Peyer's patch (tissue), 4 donors: ENCODE data around the gene GPR152. TPM values are rescaled to one million over a fixed set of nuclear protein-coding genes. Genes with fewer than 3 reads are reported as not detected.

Experiments
- small RNA-seq, 2 donors: library from RNA; depleted of rRNA; stranded (forward); fragments of <200 nt; gene quantifications; one replicate each; pipeline ENCODE3, GENCODE V24; 2016
- total RNA-seq, 4 donors: library from RNA; depleted of rRNA; stranded (reverse); fragments of >200 nt; gene quantifications; one replicate each; pipeline ENCODE4 v1.1.0, GENCODE V29; 2016

The GPR152 gene
- total RNA-seq, 4 donors from 2014 or later, result not detected

Small RNAs within 50 kb of the gene (small RNA-seq; reads per million reads assigned to genes)
- 0 to 0.06 reads per million in 2 donors for gene MIR6752

Other genes with a start within 250 kb of the GPR152 start
- gene GRK2, start 186.3 kb downstream of the GPR152 start, total RNA-seq, result 100 to 1,000 TPM; 103 to 276 (median 163) TPM
- 10 to 100 TPM; 25.4 to 97.4 (median 41.5) TPM for gene ANKRD13D, start 163.4 kb downstream of the GPR152 start, total RNA-seq
- gene SSH3, start 149.2 kb downstream of the GPR152 start, total RNA-seq, result 100 to 1,000 TPM in 2 of 4 donors, 10 to 100 TPM in 2; 55.9 to 128 (median 99.9) TPM
- 100 to 1,000 TPM in 3 of 4 donors, 10 to 100 TPM in 1; 74.3 to 329 (median 272) TPM for gene POLD4, start 99.2 kb downstream of the GPR152 start, total RNA-seq
- gene CLCF1, start 79.1 kb downstream of the GPR152 start, total RNA-seq, result 10 to 100 TPM in 2 of 4 donors, 1 to 10 TPM in 2; 1.2 to 14.9 (median 7.5) TPM
- gene RAD9A, start 60.7 kb downstream of the GPR152 start, total RNA-seq, result 10 to 100 TPM; 37.0 to 73.4 (median 61.6) TPM
- 100 to 1,000 TPM; 156 to 213 (median 177) TPM for gene PPP1CA, start 50.9 kb downstream of the GPR152 start, total RNA-seq
- 10 to 100 TPM in 2 of 4 donors, 1 to 10 TPM in 2; 5.6 to 53.6 (median 9.3) TPM for gene TBC1D10C, start 48.6 kb downstream of the GPR152 start, total RNA-seq
- gene CARNS1, start 37.1 kb downstream of the GPR152 start, total RNA-seq, result 1 to 10 TPM in 1 of 4 donors, under 1 TPM in 2, not detected in 1; 0.54 to 1.2 (median 0.83) TPM
- 10 to 100 TPM; 58.0 to 88.3 (median 63.5) TPM for gene RPS6KB2, start 24.2 kb downstream of the GPR152 start, total RNA-seq
- gene PTPRCAP, start 15.0 kb downstream of the GPR152 start, total RNA-seq, result 10 to 100 TPM; 17.3 to 56.9 (median 21.7) TPM
- gene CORO1B, start 9.3 kb downstream of the GPR152 start, total RNA-seq, result 100 to 1,000 TPM in 3 of 4 donors, 10 to 100 TPM in 1; 68.5 to 161 (median 138) TPM
- gene CABP4, start 2.6 kb upstream of the GPR152 start, total RNA-seq, result 1 to 10 TPM in 1 of 4 donors, under 1 TPM in 2, not detected in 1; 0.85 to 3.3 (median 0.94) TPM
- 100 to 1,000 TPM in 1 of 4 donors, 10 to 100 TPM in 3; 80.0 to 126 (median 86.1) TPM for gene TMEM134, start 16.5 kb upstream of the GPR152 start, total RNA-seq
- 10 to 100 TPM; 39.9 to 75.9 (median 58.4) TPM for gene AIP, start 30.3 kb upstream of the GPR152 start, total RNA-seq
- 100 to 1,000 TPM in 3 of 4 donors, 10 to 100 TPM in 1; 94.4 to 126 (median 109) TPM for gene PITPNM1, start 52.6 kb upstream of the GPR152 start, total RNA-seq
- 10 to 100 TPM; 60.4 to 97.7 (median 77.2) TPM for gene CDK2AP2, start 55.4 kb upstream of the GPR152 start, total RNA-seq
- not detected for gene CABP2, start 70.7 kb upstream of the GPR152 start, total RNA-seq
- 100 to 1,000 TPM; 237 to 451 (median 419) TPM for gene GSTP1, start 131.1 kb upstream of the GPR152 start, total RNA-seq
- 100 to 1,000 TPM; 297 to 532 (median 329) TPM for gene NDUFV1, start 154.2 kb upstream of the GPR152 start, total RNA-seq
- gene NUDT8, start 177.2 kb upstream of the GPR152 start, total RNA-seq, result 10 to 100 TPM in 3 of 4 donors, 1 to 10 TPM in 1; 5.0 to 64.1 (median 45.4) TPM
- 10 to 100 TPM in 3 of 4 donors, not detected in 1; 16.9 to 82.5 (median 64.1) TPM for gene TBX10, start 187.0 kb upstream of the GPR152 start, total RNA-seq
- 100 to 1,000 TPM in 2 of 4 donors, 10 to 100 TPM in 2; 12.4 to 176 (median 105) TPM for gene ACY3, start 198.0 kb upstream of the GPR152 start, total RNA-seq
- not detected for gene ALDH3B2, start 221.9 kb upstream of the GPR152 start, total RNA-seq